ENCODE results near the gene KEAP1. TPM values are rescaled to one million over a fixed set of nuclear protein-coding genes. Genes with fewer than 3 reads are reported as not detected.

The KEAP1 gene
- total and polyA plus RNA-seq, 2 donors (not counting 3 experiments of a cell fraction or from before 2014, with no cell fraction given): 81.4 to 91.1 TPM

GRCh38 chr19:10474962-10475451 is 28.1 kb downstream of the KEAP1 start:
- ChIA-PET CTCF (interaction anchor here (1.1 to 1.7 kb wide), 4 partner anchors 9 to 47 kb away, joined by 3 to 6 read pairs (median 4); no protein-coding TSS in a partner anchor), POLR2A (no interaction called here)
- Histone ChIP-seq H3K4me2 (ENCODE audit: insufficient read depth, low read length) (no peak overlapping the region), H3K9me3 (replicated peaks; ENCODE audit: control insufficient read depth, insufficient read depth, low read length) (no peaks in the 10 kb centered on the region), H3K9ac (replicated peaks; ENCODE audit: extremely low read depth, insufficient read depth, low read length) (no peak overlapping the region), H3K9me1 (replicated peaks; ENCODE audit: control insufficient read depth, extremely low read depth, insufficient read depth, low read length) (no peaks in the 10 kb centered on the region), H3K27me3 (ENCODE audit: control insufficient read depth in 2 of 2, insufficient read depth in 2 of 2, low read length in 2 of 2) (no peaks in the 10 kb centered on the region), H3K79me2 (ENCODE audit: control insufficient read depth, insufficient read depth, low read length) (no peaks in the 10 kb centered on the region), H2AFZ (ENCODE audit: low read depth, low read length) (no peak overlapping the region), H3K36me3 (ENCODE audit: control insufficient read depth in 2 of 2, extremely low read depth in 1 of 2, insufficient read depth in 2 of 2, low read length in 2 of 2) (no peaks in the 10 kb centered on the region), H3K4me1 (ENCODE audit: control insufficient read depth, extremely low read depth, insufficient read depth, low read length) (peaks cover 7% of the 10 kb centered on the region), H3K4me3 (replicated peaks in 1 of 3; ENCODE audit: insufficient read depth in 1 of 3, low read depth in 1 of 3, low read length in 3 of 3) (no peak overlapping the region), H3K27ac (ENCODE audit: insufficient read depth, low read depth, low read length) (no peak overlapping the region), H4K20me1 (replicated peaks; ENCODE audit: control insufficient read depth, extremely low read depth, insufficient read depth, low read length) (no peaks in the 10 kb centered on the region)
- dilution Hi-C loops (cut with MboI; ENCODE audit: extremely low pct_ligation_motif_present, low sequenced_read_pairs) (no loop called here), intact Hi-C loops (cut with micrococcal nuclease) (loop anchor here (10.0 kb wide), 1 partner anchor 220 kb away; no protein-coding TSS in a partner anchor)
- FAIRE-seq (no peak), DNase-seq (ENCODE audit: low read depth, low spot score) (no peak)
- TF ChIP-seq CTCF (IDR thresholded peaks at IDR 0.05; ENCODE audit: extremely low read depth in 1 of 2, insufficient read depth in 1 of 2, low read depth in 1 of 2, low read length in 2 of 2) (no peak), POLR2A (IDR thresholded peaks at IDR 0.05; ENCODE audit: low read depth, low read length) (no peak), GATA2 (IDR thresholded peaks at IDR 0.05; ENCODE audit: insufficient read depth, insufficient read length, low read depth, low read length) (no peak), MYC (IDR thresholded peaks at IDR 0.05; ENCODE audit: low read depth, low read length) (no peak), FOS (IDR thresholded peaks at IDR 0.05; ENCODE audit: borderline replicate concordance, insufficient read depth, low read length) (no peak), JUN (IDR thresholded peaks at IDR 0.05; ENCODE audit: borderline replicate concordance, insufficient read depth, insufficient read length, low read depth) (no peak)
- BruUV-seq (replicated peaks): no TSS peak

All from endothelial cell of umbilical vein (primary cell).